ENCODE measurements around the gene SCN5A. TPM values are rescaled to one million over a fixed set of nuclear protein-coding genes. Genes with fewer than 3 reads are reported as not detected.

Gene SCN5A
- total and polyA plus RNA-seq, 2 of the 4 experiments (the other 2 are of a cell fraction): 1.9 to 2.0 TPM

- no TSS peak for BruUV-seq (replicated peaks)
- Histone ChIP-seq H3K18ac (ENCODE audit: low read depth, low read length) (no peak overlapping the region), H3K36me3 (ENCODE audit: control insufficient read depth, insufficient read depth, low read length) (peaks cover 3% of the 10 kb centered on the region), H4K91ac (ENCODE audit: insufficient read depth, low read depth, low read length) (no peak overlapping the region), H3K9ac (ENCODE audit: low read depth, low read length) (no peak overlapping the region), H3K27me3 (ENCODE audit: control insufficient read depth, insufficient read depth, low read length) (no peaks in the 10 kb centered on the region), H3K9me3 (ENCODE audit: control insufficient read depth, insufficient read depth, low read length) (no peaks in the 10 kb centered on the region), H3K9me1 (ENCODE audit: insufficient read depth, low read length) (peaks cover 7% of the 10 kb centered on the region; the same call in 1 of the 2 replicates), H3K23ac (ENCODE audit: low read depth, low read length) (no peak overlapping the region), H2AFZ (replicated peaks; ENCODE audit: low read length, poor library complexity) (no peak overlapping the region), H2BK120ac (ENCODE audit: low read depth, low read length) (no peak overlapping the region), H2BK15ac (ENCODE audit: low read depth, low read length) (no peak overlapping the region), H2BK20ac (ENCODE audit: low read depth, low read length) (no peak overlapping the region), H3K4ac (ENCODE audit: low read depth, low read length) (no peak overlapping the region), H2AK9ac (replicated peaks; ENCODE audit: low read depth, low read length, poor library complexity) (no peak overlapping the region), H3K4me3 (ENCODE audit: insufficient read depth, low read depth, low read length) (no peak overlapping the region), H3K4me2 (ENCODE audit: low read depth, low read length) (no peak overlapping the region), H3K79me1 (ENCODE audit: low read depth in 1 of 2, low read length in 2 of 2) (peaks cover 0 to 2% of the 10 kb centered on the region in 2 experiments; a peak in 2 of 4 replicates), H4K20me1 (ENCODE audit: insufficient read depth, low read length) (no peaks in the 10 kb centered on the region), H3K56ac (ENCODE audit: extremely low read depth, insufficient read depth, low read length) (no peak overlapping the region), H4K5ac (ENCODE audit: low read depth, low read length) (no peak overlapping the region), H3K4me1 (ENCODE audit: control insufficient read depth, insufficient read depth, low read length) (no peaks in the 10 kb centered on the region), H4K8ac (ENCODE audit: low read depth in 2 of 2, low read length in 2 of 2) (no peak overlapping the region), H3K27ac (ENCODE audit: insufficient read depth, low read length) (no peak overlapping the region), H2AK5ac (ENCODE audit: low read depth, low read length) (no peak overlapping the region), H3K14ac (replicated peaks; ENCODE audit: low read depth, low read length) (no peak overlapping the region), H2BK5ac (ENCODE audit: low read depth, low read length, poor library complexity, severe bottlenecking) (no peak overlapping the region)
- TF ChIP-seq ELK1 (IDR thresholded peaks at IDR 0.05; ENCODE audit: borderline replicate concordance, low read depth, low read length) (no peak), BHLHE40 (IDR thresholded peaks at IDR 0.05; ENCODE audit: low read depth, low read length) (no peak), RCOR1 (IDR thresholded peaks at IDR 0.05; ENCODE audit: insufficient replicate concordance, low read length) (no peak), SMC3 (IDR thresholded peaks at IDR 0.05; ENCODE audit: low read depth, low read length) (no peak), NFE2L2 (IDR thresholded peaks at IDR 0.05; ENCODE audit: low read depth, low read length) (no peak)
- ChIA-PET POLR2A (ENCODE audit: unreplicated experiment) (no interaction called here), CTCF (no interaction called here)
- WGBS, 2 experiments (ENCODE audit: extremely low coverage in 2 of 2, insufficient read length in 1 of 2): no CpG with 5 or more reads among the region's 13 CpGs
- in situ Hi-C loops (cut with MboI; ENCODE audit: low sequenced_read_pairs): no loop called here
- dilution Hi-C loops (cut with HindIII; ENCODE audit: low sequenced_read_pairs, unreplicated experiment): no loop called here
- ATAC-seq (ENCODE audit: low read depth): no peak; the same call in 1 of the 2 replicates
- DNase-seq: no peak
- intact Hi-C loops (cut with micrococcal nuclease): no loop called here
Measured at GRCh38 chr3:38533285-38533976, 116.1 kb downstream of the SCN5A start.

All from IMR-90 (cell line).